Small intestine (tissue), 7 donors: ENCODE results near the gene PHETA1. TPM values are rescaled to one million over a fixed set of nuclear protein-coding genes. Genes with fewer than 3 reads are reported as not detected.
"Not testable (repeated sequence)": the region's sequence is repeated elsewhere in the genome, so short reads cannot be mapped to it uniquely, and the experiment has no call there.

ENCODE experiments used
- DNase-seq, 2 donors: peaks; one replicate each; pipeline versions ENCODE4 v3.0.0 to v3.0.0-alpha.2; 2013
- FAIRE-seq: peaks from 2 replicates; lab custom pipeline; 2012; peaks lifted over from hg19 to GRCh38; lab: Jason Lieb, UNC
- H3K27ac ChIP-seq, 3 donors: one replicate each; pipeline ENCODE4 v1.5.1; 2013; ENCODE audit warnings: low read length in 2 of 3, mild to moderate bottlenecking in 2 of 3, control low read depth in 1 of 3, inconsistent platforms in 1 of 3, low read depth in 1 of 3, moderate library complexity in 1 of 3
- H3K27me3 ChIP-seq, 3 donors: one replicate each; pipeline ENCODE4 v1.6.1; 2013; ENCODE audit warnings: low read length in 3 of 3, inconsistent platforms in 1 of 3; ENCODE audit not compliant: control insufficient read depth in 3 of 3, insufficient read depth in 3 of 3
- H3K36me3 ChIP-seq, 3 donors: one replicate each; pipeline ENCODE4 v1.6.1; 2013; ENCODE audit warnings: low read length in 3 of 3, inconsistent platforms in 1 of 3, low read depth in 1 of 3, mild to moderate bottlenecking in 1 of 3, moderate library complexity in 1 of 3; ENCODE audit not compliant: control insufficient read depth in 3 of 3, insufficient read depth in 2 of 3
- H3K4me1 ChIP-seq, 3 donors: one replicate each; pipeline ENCODE4 v1.6.1; 2013; ENCODE audit warnings: low read length in 2 of 3, inconsistent platforms in 1 of 3, low read depth in 1 of 3, mild to moderate bottlenecking in 1 of 3, moderate library complexity in 1 of 3; ENCODE audit not compliant: control insufficient read depth in 3 of 3, insufficient read depth in 2 of 3
- H3K4me3 ChIP-seq, 3 donors: one replicate each; pipeline ENCODE4 v1.5.1; 2013; ENCODE audit warnings: low read length in 3 of 3, control low read depth in 1 of 3, inconsistent platforms in 1 of 3, low read depth in 1 of 3, mild to moderate bottlenecking in 1 of 3, moderate library complexity in 1 of 3
- H3K9me3 ChIP-seq, 2 donors: one replicate each; pipeline ENCODE4 v1.6.1; 2013; ENCODE audit warnings: low read depth in 1 of 2, low read length in 1 of 2; ENCODE audit not compliant: control insufficient read depth in 2 of 2, insufficient read depth in 1 of 2
- WGBS, 3 donors: extraction: QIAGEN DNeasy Blood & Tissue Kit; methylation state at CpG; one replicate each; pipeline ENCODE4 v1.1.7; 2013; 5-methylcytosine and 5-hydroxymethylcytosine counted together
- polyA plus RNA-seq, 4 donors: library from polyadenylated mRNA; stranded (reverse) in 3 of 4; unstranded in 1 of 4; fragments of 200-250 nt in 3 of 4; fragments of 120-200 nt in 1 of 4; gene quantifications; one replicate each; pipeline versions ENCODE4 v1.2.1 to v1.2.3, GENCODE V29; 2013
- donor health status: healthy with polysubstance abuse.
- donor health status: control.
- donor health status: control.
- donor health status: Bipolar disorder and iron deficiency.
- donor health status: healthy.

Gene PHETA1
- polyA plus RNA-seq, 4 donors, result 37.3 to 87.1 (median 46.0) TPM

DNA sequence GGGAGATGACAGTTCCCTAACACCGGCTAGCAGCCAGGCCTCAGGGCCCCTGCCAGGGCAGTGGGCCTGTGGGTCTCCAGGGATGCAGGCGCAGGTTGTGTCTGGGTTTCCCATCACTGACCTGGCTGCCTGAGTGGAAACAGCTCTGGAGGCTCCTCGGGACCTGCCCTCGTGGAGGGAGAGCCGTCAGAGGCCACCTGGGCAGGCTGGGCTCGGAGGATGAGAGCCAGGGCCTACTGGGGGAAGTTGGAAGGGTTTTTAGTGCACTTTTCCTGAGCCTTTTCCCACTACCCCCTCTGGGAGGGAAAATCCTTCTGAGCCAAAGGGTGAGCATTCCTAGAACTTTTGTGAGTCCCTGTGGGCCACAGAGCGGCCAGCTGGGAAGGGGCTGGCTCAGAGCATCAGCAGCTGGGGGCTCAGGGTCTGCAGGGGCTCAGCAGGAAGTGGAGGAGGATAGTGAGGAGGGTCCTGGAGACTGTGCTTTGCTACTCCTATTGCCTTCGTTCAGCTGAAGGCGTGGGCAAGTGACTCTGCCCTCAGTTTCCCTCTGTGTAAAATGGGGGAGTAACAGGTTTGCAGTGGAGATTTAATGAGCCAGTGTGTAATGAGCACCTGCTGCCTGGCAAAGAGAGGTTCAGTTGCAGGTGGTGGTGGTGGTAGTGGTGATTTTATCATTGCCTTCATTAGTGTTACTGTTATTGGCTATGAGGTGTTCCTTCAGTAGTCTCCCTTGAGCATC lies 38.7 kb upstream of the PHETA1 start:
- Histone ChIP-seq H3K4me3 (peak overlapping the region; percentile 6 to 80 (median 73)), H3K27me3 (peaks cover 0 to 6% (median 0%) of the 10 kb centered on the region in 3 donors), H3K4me1 (peaks cover 0 to 21% (median 12%) of the 10 kb centered on the region in 3 donors), H3K9me3 (no peaks in the 10 kb centered on the region), H3K36me3 (peaks cover 0 to 3% (median 0%) of the 10 kb centered on the region in 3 donors), H3K27ac (peak overlapping the region in 2 of 3 donors; percentile 42 to 96)
- DNase-seq (no peak), FAIRE-seq (no peak)
- WGBS, 3 donors, result 54 to 76% (median 73%) methylated on average over 9 of the region's 9 CpGs

- H3K27me3 ChIP-seq, result peaks cover 0 to 6% (median 0%) of the 10 kb centered on the region in 3 donors
- H3K9me3 ChIP-seq, result no peaks in the 10 kb centered on the region
- peak overlapping the region; percentile 42 to 96 (median 57) for H3K27ac ChIP-seq
- peaks cover 0 to 21% (median 10%) of the 10 kb centered on the region in 3 donors for H3K4me1 ChIP-seq
- 15 to 32% (median 20%) methylated on average over 32 to 34 of the region's 34 CpGs for WGBS, 3 donors
- DNase-seq (peak in 1 of 2 donors; percentile 39), FAIRE-seq (no peak)
- peaks cover 0 to 3% (median 0%) of the 10 kb centered on the region in 3 donors for H3K36me3 ChIP-seq
- peak overlapping the region; percentile 72 to 80 (median 73) for H3K4me3 ChIP-seq
These were observed 37.8 kb upstream of the PHETA1 start for GRCh38 chr12:111406474-111407376.

DNA sequence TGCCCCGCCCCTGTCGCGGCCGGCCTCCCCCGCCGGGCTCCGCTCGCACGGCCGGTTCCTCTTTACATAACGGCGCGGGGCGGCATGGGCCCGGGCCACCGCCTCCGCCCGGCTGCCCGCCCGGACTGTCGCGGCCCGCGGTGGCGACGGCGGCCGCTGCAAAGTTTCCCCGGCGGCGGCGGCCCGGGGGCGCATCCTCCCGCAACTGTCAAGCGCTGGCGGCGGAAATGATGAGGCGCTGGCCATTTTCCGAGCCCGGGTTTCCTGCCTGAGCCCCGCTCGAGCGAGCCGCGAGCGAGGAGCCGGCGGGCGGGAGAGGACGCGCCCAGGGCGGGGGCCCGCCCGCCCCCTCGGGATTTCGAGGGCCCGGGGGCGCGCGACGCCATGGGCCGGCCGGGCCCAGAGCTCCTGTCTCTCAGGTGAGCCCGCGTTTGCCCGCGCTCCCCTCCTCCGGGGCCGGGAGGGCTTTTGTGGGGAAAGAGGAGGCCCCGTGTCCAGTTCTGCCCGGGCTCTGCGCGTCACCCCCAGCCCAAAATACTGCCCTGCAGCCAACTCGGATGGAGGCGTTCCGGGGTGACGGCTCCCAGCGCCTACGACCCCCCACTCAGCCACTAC lies 37.1 kb upstream of the PHETA1 start, which contains the start of gene SH2B3:
SH2B3 (plus strand) TSS at position 65 of the 615 bp plus-strand sequence. CDS start 12,223 bp downstream, outside the sequence.
- peaks cover 0 to 6% (median 0%) of the 10 kb centered on the region in 3 donors for H3K27me3 ChIP-seq
- no peaks in the 10 kb centered on the region for H3K9me3 ChIP-seq
- peaks cover 0 to 21% (median 7%) of the 10 kb centered on the region in 3 donors for H3K4me1 ChIP-seq
- no peak for DNase-seq
- H3K4me3 ChIP-seq, result peak within 1 kb of the TSS; percentile 72 to 80 (median 73)
- H3K36me3 ChIP-seq, result peaks cover 0 to 3% (median 0%) of the 10 kb centered on the region in 3 donors
- H3K27ac ChIP-seq, result peak within 1 kb of the TSS; percentile 57 to 96 (median 74)
- 0 to 2% (median 0%) methylated on average over 43 to 80 of the region's 80 CpGs for WGBS, 3 donors
- no peak for FAIRE-seq

GRCh38 chr12:111405149-111405858 lies 36.4 kb upstream of the PHETA1 start:
- 1% methylated on average over 20 to 59 of the region's 59 CpGs for WGBS, 3 donors
- Histone ChIP-seq H3K4me3 (peak overlapping the region; percentile 49 to 73 (median 72)), H3K27me3 (peaks cover 0 to 6% (median 0%) of the 10 kb centered on the region in 3 donors), H3K9me3 (no peaks in the 10 kb centered on the region), H3K4me1 (peaks cover 0 to 21% (median 5%) of the 10 kb centered on the region in 3 donors), H3K36me3 (peaks cover 0 to 3% (median 0%) of the 10 kb centered on the region in 3 donors), H3K27ac (peak overlapping the region in 2 of 3 donors; percentile 74 to 88)
- FAIRE-seq, result no peak
- DNase-seq, result peak; percentile 90 to 99

- peak overlapping the region in 2 of 3 donors; percentile 74 to 88 for H3K27ac ChIP-seq
- H3K4me3 ChIP-seq, result peak overlapping the region in 2 of 3 donors; percentile 49 to 72
- 27 to 35% (median 28%) methylated on average over 17 to 21 of the region's 21 CpGs for WGBS, 3 donors
- no peak for FAIRE-seq
- DNase-seq, result peak; percentile 19 to 69
- no peaks in the 10 kb centered on the region for H3K9me3 ChIP-seq
- peaks cover 0 to 6% (median 0%) of the 10 kb centered on the region in 3 donors for H3K27me3 ChIP-seq
- peaks cover 0 to 21% (median 4%) of the 10 kb centered on the region in 3 donors for H3K4me1 ChIP-seq
- peaks cover 0 to 1% (median 0%) of the 10 kb centered on the region in 3 donors for H3K36me3 ChIP-seq
These were observed 35.7 kb upstream of the PHETA1 start for GRCh38 chr12:111404362-111405148.

DNA sequence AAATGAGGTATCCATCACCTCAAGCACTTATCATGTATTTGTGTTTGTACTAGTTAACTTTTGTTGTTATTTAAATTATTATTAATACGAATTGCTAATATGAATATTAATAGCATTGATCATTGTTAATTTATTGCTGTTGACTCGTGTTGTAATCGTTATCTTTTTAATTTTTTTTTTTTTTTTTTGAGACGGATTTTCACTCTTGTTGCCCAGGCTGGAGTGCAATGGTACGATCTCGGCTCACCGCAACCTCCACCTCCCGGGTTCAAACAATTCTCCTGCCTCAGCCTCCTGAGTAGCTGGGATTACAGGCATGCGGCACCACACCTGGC lies 33.6 kb upstream of the PHETA1 start:
- H3K27me3 ChIP-seq, H3K36me3 ChIP-seq, DNase-seq, H3K4me3 ChIP-seq, H3K27ac ChIP-seq, H3K9me3 ChIP-seq, FAIRE-seq: not testable (repeated sequence)
- WGBS, 3 donors, result 30 to 73% (median 52%) methylated on average over 9 of the region's 9 CpGs
- H3K4me1 ChIP-seq, result peaks cover 0 to 21% (median under 1%) of the 10 kb centered on the region in 3 donors

- FAIRE-seq (no peak), DNase-seq (no peak)
- H3K27ac ChIP-seq, result no peak overlapping the region
- peaks cover 0 to under 1% (median 0%) of the 10 kb centered on the region in 3 donors for H3K27me3 ChIP-seq
- 76 to 87% (median 80%) methylated on average over 6 of the region's 6 CpGs for whole genome bisulfite sequencing, 3 donors
- no peaks in the 10 kb centered on the region for H3K9me3 ChIP-seq
- no peaks in the 10 kb centered on the region for H3K36me3 ChIP-seq
- H3K4me1 ChIP-seq, result peaks cover 0 to 17% (median 3%) of the 10 kb centered on the region in 3 donors
- no peak overlapping the region for H3K4me3 ChIP-seq
These were observed 32.3 kb upstream of the PHETA1 start for GRCh38 chr12:111401167-111401605.
